22Rv1 (cell line): ENCODE measurements around the gene IFNA8.

Source experiments
- CTCF ChIP-seq: fragments of 450-650 bp; IDR thresholded peaks from 2 replicates; pipeline ENCODE4 v1.5.1; 2017; ENCODE audit warnings: mild to moderate bottlenecking
- ZFX ChIP-seq: fragments of 450-650 bp; IDR thresholded peaks from 2 replicates; pipeline ENCODE4 v1.6.1; 2017; ENCODE audit warnings: antibody characterized with exemption, borderline replicate concordance

- no peak for TF ChIP-seq CTCF
- TF ChIP-seq ZFX: no peak
These were observed at the start of gene IFNA8 for GRCh38 chr9:21408817-21409216.
